RKO (cell line): ENCODE results near the gene NUP98.
"Not testable (repeated sequence)": the region's sequence is repeated elsewhere in the genome, so short reads cannot be mapped to it uniquely, and the experiment has no call there.

Experiments used
- DNase-seq: peaks from one replicate; pipeline ENCODE4 v3.0.0-alpha.2; 2016; ENCODE audit warnings: low spot score

NUP98 gene

GRCh38 chr11:3799143-3799542, 1.8 kb upstream of the NUP98 start:
- DNase-seq: no peak

DNA sequence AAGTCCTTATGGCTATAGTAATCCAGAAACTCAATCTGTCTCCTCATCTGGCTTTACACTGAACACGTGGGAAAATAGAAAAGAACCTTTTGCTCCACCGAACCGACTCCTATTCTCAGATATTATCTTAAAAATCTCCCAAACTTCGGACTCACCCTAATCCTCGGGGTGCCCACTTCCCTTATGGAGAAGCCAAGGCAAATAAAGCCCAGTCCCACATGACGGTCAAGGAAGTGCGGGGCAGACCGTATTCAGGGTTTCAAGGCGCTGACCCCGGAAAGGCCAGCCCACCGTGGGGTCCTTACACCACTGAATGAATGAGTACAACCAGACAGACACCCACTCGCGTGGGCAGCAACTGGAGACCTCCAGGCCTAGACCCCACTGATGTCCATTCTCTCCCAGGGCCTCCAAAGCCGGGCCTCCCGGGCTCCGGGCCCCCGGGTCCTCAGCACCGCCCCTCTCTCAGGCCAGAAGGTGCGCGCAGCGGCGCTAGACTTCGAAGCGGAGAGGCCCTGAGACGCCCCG, 489 bp downstream of the NUP98 start:
- peak; percentile 23 for DNase-seq

GRCh38 chr11:3796346-3796745, 1.0 kb downstream of the NUP98 start:
- DNase-seq: peak; percentile 34

- DNase-seq: no peak
These were observed 1.4 kb downstream of the NUP98 start for GRCh38 chr11:3796002-3796311.

DNA sequence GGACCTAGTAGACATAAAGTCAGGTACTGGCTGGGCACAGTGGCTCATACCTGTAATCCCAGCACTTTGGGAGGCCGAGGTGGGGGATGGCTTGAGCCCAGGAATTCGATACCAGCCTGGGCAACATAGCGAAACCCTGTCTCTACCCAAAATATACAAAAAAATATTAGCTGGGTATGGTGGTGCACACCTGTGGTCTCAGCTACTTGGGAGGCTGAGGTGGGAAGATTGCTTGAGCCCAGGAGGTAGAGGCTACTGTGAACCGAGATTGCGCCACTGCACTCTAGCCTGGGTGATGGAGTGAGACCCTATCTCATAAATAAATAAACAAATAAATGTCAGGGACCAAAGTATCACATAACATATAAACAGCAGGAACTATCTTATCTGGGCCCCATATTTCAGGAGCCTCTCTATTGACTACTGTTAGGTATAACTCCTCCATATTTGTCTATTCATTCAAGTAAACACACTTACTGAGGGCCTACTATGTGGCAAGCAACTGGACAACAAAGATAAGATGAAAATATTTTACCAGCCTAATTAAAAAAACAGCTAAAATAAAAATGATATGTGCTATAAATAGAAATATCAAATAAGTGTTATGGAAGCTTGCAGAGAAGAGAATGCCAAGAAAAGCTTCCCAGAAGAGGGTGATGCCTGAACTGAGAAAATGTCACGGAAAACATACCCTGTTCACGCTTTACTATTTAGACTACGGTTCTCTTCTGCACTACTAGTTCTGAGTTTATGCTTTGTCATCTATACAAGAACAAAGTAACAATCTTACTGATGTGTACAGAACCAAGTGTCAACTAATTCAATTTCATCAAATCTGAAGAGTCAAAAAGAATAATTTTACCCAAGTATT, 2.0 kb downstream of the NUP98 start:
- DNase-seq: no peak

- not testable (repeated sequence) for DNase-seq
These were observed 3.0 kb downstream of the NUP98 start for GRCh38 chr11:3794387-3794786.

DNA sequence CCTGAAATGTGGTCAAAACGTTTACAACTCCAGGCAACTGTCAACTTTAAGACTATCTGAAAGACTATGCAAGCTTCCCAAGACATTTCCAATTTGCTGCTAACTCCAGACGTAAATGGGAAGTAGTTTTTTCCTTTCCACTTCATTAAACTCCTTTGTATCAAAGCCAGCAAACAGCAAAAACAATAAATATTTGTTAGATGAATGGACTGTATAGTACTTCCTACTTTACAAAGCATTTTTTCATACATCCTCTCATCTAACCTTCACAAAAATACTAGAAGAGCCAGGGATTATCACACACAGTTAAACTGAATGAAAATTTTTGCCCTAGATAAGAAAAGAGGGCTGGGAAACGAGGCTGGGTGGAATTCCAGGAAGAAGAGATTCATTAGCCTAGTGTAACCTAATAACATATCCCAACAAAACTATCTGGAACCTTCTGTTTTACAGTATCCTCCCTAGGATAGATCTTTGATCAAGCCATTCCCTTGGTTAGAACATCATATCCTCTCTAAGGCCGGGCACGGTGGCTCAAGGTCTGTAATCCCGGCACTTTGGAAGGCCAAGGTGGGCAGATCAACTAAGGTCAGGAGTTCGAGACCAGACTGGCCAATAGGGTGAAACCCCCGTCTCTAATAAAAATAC, 10.4 kb downstream of the NUP98 start:
- no peak for DNase-seq

DNA sequence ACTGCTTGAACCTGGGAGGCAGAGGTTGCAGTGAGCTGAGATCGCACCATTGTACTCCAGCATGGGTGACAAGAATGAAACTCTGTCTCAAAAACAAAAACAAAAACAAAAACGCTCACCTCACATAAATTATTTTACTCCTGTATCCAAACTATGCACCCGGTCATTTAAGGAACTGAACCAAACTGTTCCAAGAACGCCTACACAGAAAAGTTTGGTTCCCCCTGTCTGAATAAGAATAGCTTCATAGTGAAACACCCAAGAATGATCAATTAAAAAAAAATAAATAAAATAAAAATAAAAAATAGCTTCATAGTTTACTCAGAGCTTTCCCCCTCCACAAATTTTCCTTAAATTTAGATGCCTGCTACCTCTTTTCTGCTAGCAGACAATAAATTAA, 13.7 kb downstream of the NUP98 start:
- DNase-seq: no peak

GRCh38 chr11:3782963-3783362, 14.4 kb downstream of the NUP98 start:
- no peak for DNase-seq

DNA sequence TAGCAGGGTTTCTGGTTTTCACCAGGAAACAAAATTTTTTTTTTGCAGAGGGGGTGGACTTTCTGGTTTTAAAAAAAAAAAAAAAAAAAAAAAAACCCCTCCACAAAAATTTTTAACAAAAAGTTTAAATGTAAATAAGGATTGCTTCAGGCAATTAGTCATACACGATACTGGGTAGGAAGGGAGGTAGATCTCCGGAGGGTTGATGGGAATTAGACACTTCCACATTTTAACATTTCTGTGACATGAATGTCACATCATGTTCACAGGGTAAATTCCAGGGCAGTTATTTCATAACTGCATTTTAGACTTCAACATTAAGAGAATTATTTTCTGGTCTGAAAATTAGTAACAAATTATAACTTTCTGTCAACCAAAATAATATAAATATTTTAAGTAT, 15.9 kb downstream of the NUP98 start:
- DNase-seq: no peak

DNA sequence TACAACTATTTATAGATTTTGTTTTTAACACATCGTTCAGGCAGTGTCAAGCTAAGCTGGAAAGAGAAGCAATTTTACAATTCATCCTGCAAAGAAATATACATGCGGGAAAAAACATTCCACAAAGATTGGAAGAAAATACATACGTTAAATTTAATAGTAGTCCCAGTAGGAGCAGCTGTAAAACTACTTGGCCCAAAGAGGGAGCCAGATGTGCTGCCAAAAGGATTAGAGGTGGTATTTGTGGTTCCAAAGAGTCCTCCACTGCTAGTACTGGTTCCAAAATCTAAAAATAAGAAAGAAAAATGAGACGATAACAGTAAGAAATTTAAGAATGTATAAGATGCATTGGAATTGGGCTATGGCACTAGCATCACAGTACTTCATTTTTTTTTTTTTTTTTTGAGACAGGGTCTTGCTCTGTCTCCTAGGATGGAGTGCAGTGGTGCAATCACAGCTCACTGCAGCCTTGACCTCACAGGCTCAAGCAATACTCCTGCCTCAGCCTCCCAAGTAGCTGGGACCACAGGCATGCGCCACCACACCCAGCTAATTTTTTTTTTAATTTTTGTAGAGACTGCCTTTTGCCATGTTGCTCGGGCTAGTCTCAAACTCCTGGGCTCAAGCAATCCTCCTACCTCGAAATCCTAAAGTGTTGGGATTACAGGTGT, 21.5 kb downstream of the NUP98 start:
- no peak for DNase-seq

DNA sequence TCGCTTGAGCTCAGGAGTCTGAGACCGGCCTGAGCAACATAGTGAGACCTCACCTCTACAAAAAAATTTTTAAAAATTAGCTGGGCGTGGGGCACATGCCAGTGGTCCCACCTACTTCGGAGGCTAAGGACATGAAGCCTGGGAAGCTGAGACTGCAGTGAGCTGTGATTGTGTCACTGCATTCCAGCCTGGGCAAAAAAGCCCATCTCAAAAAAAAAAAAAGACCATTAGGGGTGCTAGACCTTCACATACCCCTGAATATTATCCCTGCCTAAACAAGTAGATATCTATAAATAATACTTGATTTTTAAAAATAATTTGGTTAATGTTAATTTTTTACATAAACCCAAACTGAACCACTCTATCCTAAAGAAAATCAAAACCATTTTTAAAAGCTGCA, 24.2 kb downstream of the NUP98 start:
- no peak for DNase-seq

- no peak for DNase-seq
These were observed 29.8 kb downstream of the NUP98 start for GRCh38 chr11:3767536-3767935.

DNA sequence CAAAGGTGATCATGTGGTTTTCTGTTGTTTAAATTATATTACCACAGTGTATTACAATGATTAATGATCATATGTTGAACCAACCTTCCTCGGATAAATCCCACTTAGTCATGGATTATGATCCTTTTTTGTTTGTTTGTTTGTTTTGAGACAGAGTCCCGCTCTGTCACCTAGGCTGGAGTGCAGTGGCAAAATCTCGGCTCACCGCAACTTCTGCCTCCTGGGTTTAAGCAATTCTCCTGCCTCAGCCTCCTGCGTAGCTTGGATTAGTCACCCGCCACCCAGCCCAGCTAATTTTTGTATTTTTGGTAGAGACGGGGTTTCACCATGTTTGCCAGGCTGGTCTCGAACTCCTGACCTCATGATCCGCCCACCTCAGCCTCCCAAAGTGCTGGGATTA, 30.5 kb downstream of the NUP98 start:
- DNase-seq: not testable (repeated sequence)

DNA sequence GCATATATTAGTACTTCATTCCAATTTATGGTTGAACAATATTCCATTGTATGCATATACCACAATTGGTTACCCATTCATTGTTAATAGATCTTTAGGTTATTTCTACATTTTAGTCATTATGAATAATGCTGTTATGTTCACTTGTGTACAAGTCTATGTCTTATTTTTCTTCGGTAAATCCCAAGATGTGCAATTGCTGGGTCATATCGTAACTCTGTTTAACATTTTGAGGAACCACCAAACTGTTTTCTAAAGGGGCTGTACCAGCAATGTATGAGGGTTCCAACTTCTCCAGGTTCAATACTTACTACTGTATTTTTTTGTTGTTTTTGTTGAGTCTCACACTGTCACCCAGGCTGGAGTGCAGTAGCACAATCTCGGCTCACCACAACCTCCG, 33.1 kb downstream of the NUP98 start:
- no peak for DNase-seq

GRCh38 chr11:3755151-3755550, 42.2 kb downstream of the NUP98 start:
- DNase-seq: no peak

DNA sequence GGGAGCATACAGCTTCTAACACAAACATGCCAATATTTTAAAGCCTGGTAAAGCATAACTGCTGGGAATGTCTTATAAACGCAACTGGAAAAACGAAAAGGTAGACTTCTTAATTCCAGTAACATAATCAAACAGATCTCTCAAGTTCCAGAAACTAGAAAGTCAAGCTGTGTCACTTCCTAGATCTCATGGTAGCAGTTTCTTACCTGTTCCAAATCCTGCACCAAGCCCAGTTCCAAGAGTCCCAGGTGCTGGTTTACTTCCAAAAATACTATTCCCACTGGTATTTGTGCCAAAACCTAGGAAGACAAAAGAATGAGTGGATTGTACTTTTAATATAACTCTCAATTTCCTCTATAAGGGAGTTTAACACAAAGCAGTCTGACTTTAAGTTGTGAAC, 44.2 kb downstream of the NUP98 start:
- no peak for DNase-seq

DNA sequence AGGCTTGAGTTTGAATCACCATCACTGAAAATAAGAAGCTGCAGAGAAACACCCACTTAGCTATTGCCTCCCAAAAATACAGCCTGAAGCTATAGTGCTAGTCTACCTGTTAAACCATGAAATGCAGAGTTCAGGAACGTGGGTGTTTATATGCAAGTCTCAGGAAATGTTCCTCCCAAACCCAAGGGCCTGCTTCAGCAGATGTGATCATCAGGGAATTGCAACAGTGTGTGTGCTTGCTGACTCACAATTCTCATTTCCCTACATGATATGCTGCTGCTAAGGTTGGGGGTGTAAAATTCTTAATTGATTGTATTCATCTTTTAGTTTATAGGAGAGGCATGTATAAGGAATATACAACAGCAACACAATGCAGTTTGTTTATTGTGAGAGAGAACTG, 49.6 kb downstream of the NUP98 start:
- peak; percentile 47 for DNase-seq

- no peak for DNase-seq
These were observed 52.2 kb downstream of the NUP98 start for GRCh38 chr11:3745161-3745560.

GRCh38 chr11:3738723-3739122, 58.6 kb downstream of the NUP98 start:
- DNase-seq: no peak

DNA sequence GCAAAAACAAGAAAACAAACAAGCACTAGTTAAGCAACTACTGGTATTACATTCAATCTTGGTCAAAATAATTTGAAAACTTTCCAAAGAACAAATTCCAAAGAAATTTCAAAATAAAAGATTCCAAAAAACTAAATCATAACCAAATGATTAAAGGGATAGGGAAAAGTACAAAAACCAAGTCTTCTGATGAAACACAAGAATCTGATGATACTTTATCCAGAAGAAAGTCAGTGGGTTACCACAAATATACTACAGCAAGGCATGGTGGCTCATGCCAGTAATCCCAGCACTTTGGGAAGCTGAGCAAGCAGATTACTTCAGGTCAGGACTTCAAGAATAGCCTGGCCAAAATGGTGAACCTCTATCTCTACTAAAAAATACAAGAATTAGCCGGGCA, 59.1 kb downstream of the NUP98 start:
- DNase-seq: no peak

GRCh38 chr11:3737386-3737933, 59.9 kb downstream of the NUP98 start:
- no peak for DNase-seq

DNA sequence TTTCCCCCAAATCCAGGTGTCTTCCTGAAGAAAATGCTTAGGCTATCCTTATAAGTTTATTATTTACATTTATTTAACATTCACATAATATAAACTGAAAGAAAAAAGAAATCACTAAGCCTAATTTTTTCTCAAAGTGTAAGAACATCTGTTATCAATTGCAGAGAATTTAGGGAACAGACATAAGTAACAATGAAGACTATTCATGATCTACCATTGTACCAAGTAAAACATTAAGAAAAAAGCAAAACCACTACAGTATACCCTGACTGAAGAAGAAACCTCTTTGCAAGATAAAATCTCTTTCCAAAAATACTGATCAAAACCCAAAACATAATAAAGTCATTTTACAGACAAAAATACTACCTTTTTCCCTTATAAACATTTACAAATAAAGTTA, 60.5 kb downstream of the NUP98 start:
- no peak for DNase-seq
